KMS-11 (cell line): ENCODE data around the gene NPW.

ENCODE experiments used
- H2AFZ ChIP-seq: fragments of 200-600 bp; sonication (generic); 2 replicates; pipeline ENCODE4 v1.6.1; 2016; ENCODE audit warnings: antibody characterized with exemption, mixed run types, low read depth
- H3K27ac ChIP-seq: fragments of 200-600 bp; sonication (generic); 2 replicates; pipeline ENCODE4 v1.6.1; 2016; ENCODE audit warnings: mild to moderate bottlenecking, mixed run types
- H3K27me3 ChIP-seq: fragments of 200-600 bp; sonication (generic); 2 replicates; pipeline ENCODE4 v1.6.1; 2017; ENCODE audit warnings: mild to moderate bottlenecking, low read depth, mixed run types, moderate library complexity; ENCODE audit not compliant: insufficient read depth
- H3K36me3 ChIP-seq: fragments of 200-600 bp; sonication (generic); 2 replicates; pipeline ENCODE4 v1.6.1; 2017; ENCODE audit warnings: mild to moderate bottlenecking, mixed run types; ENCODE audit not compliant: insufficient read depth
- H3K4me1 ChIP-seq: fragments of 200-600 bp; sonication (generic); 2 replicates; pipeline ENCODE4 v1.6.1; 2016; ENCODE audit warnings: mild to moderate bottlenecking, low read depth, mixed run types; ENCODE audit not compliant: poor library complexity, severe bottlenecking
- H3K4me2 ChIP-seq: fragments of 200-600 bp; sonication (generic); 2 replicates; pipeline ENCODE4 v1.7.0; 2016; ENCODE audit warnings: mild to moderate bottlenecking, mixed run types
- H3K4me3 ChIP-seq: fragments of 200-600 bp; sonication (generic); IDR thresholded peaks from 2 replicates; pipeline ENCODE4 v1.6.1; 2017; ENCODE audit warnings: low read depth, low read length, mixed read lengths; ENCODE audit not compliant: insufficient read depth
- H3K79me2 ChIP-seq: fragments of 200-600 bp; sonication (generic); 2 replicates; pipeline ENCODE4 v1.6.1; 2016; ENCODE audit warnings: low read depth, mixed run types; ENCODE audit not compliant: insufficient read depth
- H3K9ac ChIP-seq: fragments of 200-600 bp; sonication (generic); 2 replicates; pipeline ENCODE4 v1.6.1; 2016; ENCODE audit warnings: mild to moderate bottlenecking, mixed run types
- H4K20me1 ChIP-seq: fragments of 200-600 bp; sonication (generic); 2 replicates; pipeline ENCODE4 v1.6.1; 2016; ENCODE audit warnings: mild to moderate bottlenecking, mixed run types; ENCODE audit not compliant: insufficient read depth
- TF ChIP-seq, protein P1 (sequence below): fragments of 200-600 bp; sonication (generic); conservative IDR thresholded peaks from 2 replicates; pipeline ENCODE4 v1.6.1; 2017; ENCODE audit warnings: low read depth, mild to moderate bottlenecking, antibody characterized with exemption, low read length, moderate library complexity, mixed read lengths

NPW gene

DNA sequence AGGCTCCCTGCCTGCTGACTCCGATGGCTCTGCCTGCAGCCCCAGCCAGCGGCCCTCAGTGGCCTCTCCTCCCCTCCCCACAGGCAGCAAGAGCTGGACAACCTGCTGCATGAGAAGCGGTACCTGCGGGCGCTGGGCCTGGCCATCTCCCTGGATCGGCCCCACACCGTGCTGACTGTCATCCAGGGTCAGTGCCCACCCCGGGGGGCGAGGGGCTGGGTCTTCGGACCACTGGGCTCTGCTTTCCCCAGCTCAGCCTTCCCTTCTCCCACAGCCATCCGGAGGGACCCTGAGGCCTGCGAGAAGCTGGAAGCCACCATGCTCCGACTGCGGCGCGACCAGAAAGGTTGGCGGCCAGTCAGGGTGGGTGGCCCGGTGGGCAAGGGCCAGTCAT, 41.7 kb upstream of the NPW start:
- no peak overlapping the region for H3K9ac ChIP-seq
- peaks cover 34% of the 10 kb centered on the region for H3K4me1 ChIP-seq
- no peaks in the 10 kb centered on the region for H4K20me1 ChIP-seq
- no peaks in the 10 kb centered on the region; the same call in 1 of the 2 replicates for H3K36me3 ChIP-seq
- TF ChIP-seq, protein P1, sequence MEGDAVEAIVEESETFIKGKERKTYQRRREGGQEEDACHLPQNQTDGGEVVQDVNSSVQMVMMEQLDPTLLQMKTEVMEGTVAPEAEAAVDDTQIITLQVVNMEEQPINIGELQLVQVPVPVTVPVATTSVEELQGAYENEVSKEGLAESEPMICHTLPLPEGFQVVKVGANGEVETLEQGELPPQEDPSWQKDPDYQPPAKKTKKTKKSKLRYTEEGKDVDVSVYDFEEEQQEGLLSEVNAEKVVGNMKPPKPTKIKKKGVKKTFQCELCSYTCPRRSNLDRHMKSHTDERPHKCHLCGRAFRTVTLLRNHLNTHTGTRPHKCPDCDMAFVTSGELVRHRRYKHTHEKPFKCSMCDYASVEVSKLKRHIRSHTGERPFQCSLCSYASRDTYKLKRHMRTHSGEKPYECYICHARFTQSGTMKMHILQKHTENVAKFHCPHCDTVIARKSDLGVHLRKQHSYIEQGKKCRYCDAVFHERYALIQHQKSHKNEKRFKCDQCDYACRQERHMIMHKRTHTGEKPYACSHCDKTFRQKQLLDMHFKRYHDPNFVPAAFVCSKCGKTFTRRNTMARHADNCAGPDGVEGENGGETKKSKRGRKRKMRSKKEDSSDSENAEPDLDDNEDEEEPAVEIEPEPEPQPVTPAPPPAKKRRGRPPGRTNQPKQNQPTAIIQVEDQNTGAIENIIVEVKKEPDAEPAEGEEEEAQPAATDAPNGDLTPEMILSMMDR: no peak
- no peaks in the 10 kb centered on the region; the same call in 1 of the 2 replicates for H3K27me3 ChIP-seq
- peaks cover 10% of the 10 kb centered on the region for H3K79me2 ChIP-seq
- no peak overlapping the region for H3K4me3 ChIP-seq
- H2AFZ ChIP-seq: no peak overlapping the region
- no peak overlapping the region for H3K27ac ChIP-seq
- no peak overlapping the region for H3K4me2 ChIP-seq

GRCh38 chr16:1978476-1979120, 41.0 kb upstream of the NPW start:
- no peaks in the 10 kb centered on the region; the same call in 1 of the 2 replicates for H3K36me3 ChIP-seq
- peaks cover 31% of the 10 kb centered on the region for H3K4me1 ChIP-seq
- TF ChIP-seq, protein P1: no peak
- H3K79me2 ChIP-seq: peaks cover 3% of the 10 kb centered on the region; the same call in 1 of the 2 replicates
- no peak overlapping the region for H3K4me2 ChIP-seq
- H3K27ac ChIP-seq: no peak overlapping the region
- H3K9ac ChIP-seq: no peak overlapping the region
- peaks cover 5% of the 10 kb centered on the region; the same call in 1 of the 2 replicates for H3K27me3 ChIP-seq
- no peak overlapping the region for H2AFZ ChIP-seq
- H4K20me1 ChIP-seq: no peaks in the 10 kb centered on the region
- no peak overlapping the region for H3K4me3 ChIP-seq

- Histone ChIP-seq H3K4me3 (no peak overlapping the region), H3K4me1 (peaks cover 28% of the 10 kb centered on the region), H3K36me3 (no peaks in the 10 kb centered on the region; the same call in 1 of the 2 replicates), H3K27me3 (peaks cover 5% of the 10 kb centered on the region; the same call in 1 of the 2 replicates), H3K9ac (no peak overlapping the region), H3K4me2 (no peak overlapping the region), H4K20me1 (no peaks in the 10 kb centered on the region), H2AFZ (no peak overlapping the region), H3K79me2 (no peaks in the 10 kb centered on the region), H3K27ac (no peak overlapping the region)
- TF ChIP-seq, protein P1: no peak
These were observed 40.1 kb upstream of the NPW start for GRCh38 chr16:1979271-1980029.

GRCh38 chr16:1980030-1980769, 39.4 kb upstream of the NPW start:
- Histone ChIP-seq H3K4me2 (no peak overlapping the region), H2AFZ (no peak overlapping the region), H3K36me3 (no peaks in the 10 kb centered on the region; the same call in 1 of the 2 replicates), H3K4me3 (no peak overlapping the region), H4K20me1 (no peaks in the 10 kb centered on the region), H3K27ac (no peak overlapping the region), H3K9ac (no peak overlapping the region), H3K27me3 (peaks cover 5% of the 10 kb centered on the region; the same call in 1 of the 2 replicates), H3K4me1 (peaks cover 30% of the 10 kb centered on the region), H3K79me2 (no peaks in the 10 kb centered on the region)
- TF ChIP-seq, protein P1: no peak
